Transverse colon (tissue), 3 donors: ENCODE data around the gene P2RX7.

Experiments used
- EP300 ChIP-seq: sonication (generic); formaldehyde crosslinking; IDR thresholded peaks from one replicate; pipeline ENCODE4 v1.6.1; 2017; ENCODE audit warnings: antibody characterized with exemption, low read depth
- POLR2AphosphoS5 ChIP-seq, 3 donors: sonication (generic); formaldehyde crosslinking; IDR thresholded peaks; one replicate each; pipeline ENCODE4 v1.6.1; 2016; ENCODE audit warnings: antibody characterized with exemption in 3 of 3

DNA sequence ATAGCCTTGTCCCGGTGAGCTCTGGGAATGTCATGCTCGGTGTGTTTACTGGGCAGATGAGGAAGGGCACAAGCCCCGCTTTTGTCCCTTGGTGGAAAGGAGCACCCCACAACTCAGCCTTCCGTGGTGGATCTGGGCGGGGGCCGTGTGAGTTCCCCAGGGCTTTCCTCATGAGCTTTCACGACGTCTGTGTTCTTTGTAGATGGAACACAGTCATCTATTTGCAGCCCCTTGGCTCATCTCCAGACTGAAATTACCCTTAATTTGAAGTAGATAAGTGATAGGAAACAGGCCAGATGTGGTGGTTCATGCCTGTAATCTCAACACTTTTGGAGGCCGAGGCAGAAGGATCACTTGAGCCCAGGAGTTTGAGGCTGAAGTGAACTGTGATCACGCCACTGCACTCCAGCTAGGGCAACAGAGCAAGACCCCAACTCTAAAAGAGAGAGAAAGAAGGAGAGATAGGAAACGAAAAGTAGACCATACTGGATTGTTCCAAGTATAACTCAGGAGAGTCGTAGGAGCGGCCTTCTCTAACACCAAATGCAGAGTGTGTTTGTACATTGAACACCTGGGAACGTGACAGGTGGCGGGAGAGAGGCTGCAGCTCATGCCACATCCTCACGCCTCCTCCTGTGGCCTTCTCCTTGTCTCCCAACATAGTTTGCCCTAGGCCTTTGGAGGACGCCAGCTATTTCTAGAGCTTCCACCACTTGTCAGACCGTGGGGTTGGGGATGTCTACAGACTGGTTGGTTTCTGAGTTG lies 86.1 kb downstream of the P2RX7 start:
- peak in 1 of 3 donors; percentile 25 for TF ChIP-seq POLR2AphosphoS5 (IDR thresholded peaks at IDR 0.05)
- no peak for TF ChIP-seq EP300
